NCI-H1694 treated with DMSO at 0.1 percent for 48 hours (cell line): Measurements from ENCODE around the gene CMTM5.
A peak's percentile ranks its signal among the peaks of the same experiment; 100 is the strongest.
"Not testable (repeated sequence)": the region's sequence is repeated elsewhere in the genome, so short reads cannot be mapped to it uniquely, and the experiment has no call there.

ENCODE experiments used
- DNase-seq: peaks from one replicate; lab custom pipeline; 2025; lab: John Stamatoyannopoulos, UW

Gene CMTM5

GRCh38 chr14:23398348-23398747 lies 21.5 kb downstream of the CMTM5 start:
- DNase-seq = no peak

- no peak for DNase-seq
Observed at GRCh38 chr14:23399136-23399535, 22.3 kb downstream of the CMTM5 start.

- DNase-seq = no peak
Observed at GRCh38 chr14:23399591-23399990, 22.7 kb downstream of the CMTM5 start.

GRCh38 chr14:23400496-23401149 lies 23.8 kb downstream of the CMTM5 start:
- not testable (repeated sequence) for DNase-seq

GRCh38 chr14:23401291-23401690 lies 24.4 kb downstream of the CMTM5 start:
- no peak for DNase-seq

GRCh38 chr14:23402296-23403138 lies 25.7 kb downstream of the CMTM5 start:
- no peak for DNase-seq

- no peak for DNase-seq
Observed at GRCh38 chr14:23403139-23403438, 26.2 kb downstream of the CMTM5 start.

GRCh38 chr14:23403908-23404307 lies 27.1 kb downstream of the CMTM5 start:
- DNase-seq = no peak

- no peak for DNase-seq
Observed at GRCh38 chr14:23404331-23404900, 27.6 kb downstream of the CMTM5 start.

GRCh38 chr14:23405096-23405495 lies 28.2 kb downstream of the CMTM5 start:
- no peak for DNase-seq

GRCh38 chr14:23405516-23406025 lies 28.7 kb downstream of the CMTM5 start:
- DNase-seq = no peak

- peak; percentile 30 for DNase-seq
Observed at GRCh38 chr14:23406244-23406643, 29.4 kb downstream of the CMTM5 start.

GRCh38 chr14:23406725-23407355 lies 30.0 kb downstream of the CMTM5 start:
- no peak for DNase-seq

GRCh38 chr14:23407516-23408306 lies 30.9 kb downstream of the CMTM5 start, which contains the start of gene MYH6:
MYH6 (minus strand) TSS chr14:23408273; CDS start chr14:23407223, 1,050 bp downstream.
- no peak for DNase-seq

- no peak for DNase-seq
Observed at GRCh38 chr14:23408307-23408630, 31.4 kb downstream of the CMTM5 start.

GRCh38 chr14:23409475-23409874 lies 32.6 kb downstream of the CMTM5 start:
- no peak for DNase-seq

GRCh38 chr14:23409966-23410635 lies 33.3 kb downstream of the CMTM5 start:
- DNase-seq = no peak

GRCh38 chr14:23411563-23412525 lies 35.0 kb downstream of the CMTM5 start:
- no peak for DNase-seq

GRCh38 chr14:23413681-23414080 lies 36.8 kb downstream of the CMTM5 start:
- no peak for DNase-seq

GRCh38 chr14:23414254-23414653 lies 37.4 kb downstream of the CMTM5 start:
- no peak for DNase-seq
